Caco-2 (cell line): Measurements from ENCODE around the gene TCERG1L. TPM values are rescaled to one million over a fixed set of nuclear protein-coding genes. Genes with fewer than 3 reads are reported as not detected.
"Not testable (repeated sequence)": the region's sequence is repeated elsewhere in the genome, so short reads cannot be mapped to it uniquely, and the experiment has no call there.

Experiments used
- BruUV-seq: library from RNA; stranded (reverse); fragments of 400-500 nt; replicated peaks from 2 replicates; lab custom pipeline; 2021; lab: Mats Ljungman, UMichigan
- CTCF ChIA-PET: fragments of 300-600 bp; sonication (Branson Sonifier 250); formaldehyde crosslinking; loops from one replicate; lab custom pipeline; 2022; ENCODE audit warnings: antibody characterized with exemption; lab: Charles Lee
- POLR2A ChIA-PET: fragments of 300-600 bp; sonication (Branson Sonifier 250); formaldehyde crosslinking; loops from one replicate; lab custom pipeline; 2022; ENCODE audit warnings: antibody characterized with exemption; lab: Charles Lee
- DNase-seq, 2 experiments: peaks; one replicate each; pipeline versions ENCODE4 v3.0.0 to v3.0.0-alpha.2; 2020 to 2022
- H3K27me3 ChIP-seq: replicated peaks from 2 replicates; pipeline ENCODE4 v1.6.0; 2011; ENCODE audit warnings: low read length; ENCODE audit not compliant: control insufficient read depth, insufficient read depth
- H3K36me3 ChIP-seq: 2 replicates; pipeline ENCODE4 v1.5.1; 2011; ENCODE audit warnings: low read length; ENCODE audit not compliant: control insufficient read depth, insufficient read depth
- H3K4me1 ChIP-seq: fragments of 250-450 bp; sonication (Bioruptor Pico); 2 replicates; pipeline ENCODE4 v1.5.1; 2020; ENCODE audit warnings: mild to moderate bottlenecking
- H3K4me3 ChIP-seq: 2 replicates; pipeline ENCODE4 v1.5.1; 2011; ENCODE audit warnings: low read depth, mild to moderate bottlenecking, control low read depth, low read length
- H3K9me3 ChIP-seq: fragments of 250-450 bp; sonication (Bioruptor Pico); 2 replicates; pipeline ENCODE4 v1.5.1; 2020; ENCODE audit warnings: mild to moderate bottlenecking, moderate library complexity
- H3K27ac Mint-ChIP-seq: one replicate; pipeline ENCODE4 v1.8.0; 2022; ENCODE audit warnings: mixed read lengths; ENCODE audit not compliant: unreplicated experiment
- H3K27me3 Mint-ChIP-seq: one replicate; pipeline ENCODE4 v1.8.0; 2022; ENCODE audit warnings: mixed read lengths; ENCODE audit not compliant: insufficient read depth, unreplicated experiment
- H3K36me3 Mint-ChIP-seq: one replicate; pipeline ENCODE4 v1.8.0; 2022; ENCODE audit warnings: mild to moderate bottlenecking, mixed read lengths; ENCODE audit not compliant: insufficient read depth, unreplicated experiment
- H3K4me1 Mint-ChIP-seq: one replicate; pipeline ENCODE4 v1.8.0; 2022; ENCODE audit warnings: low read depth, mixed read lengths; ENCODE audit not compliant: unreplicated experiment
- H3K4me3 Mint-ChIP-seq: one replicate; pipeline ENCODE4 v1.8.0; 2022; ENCODE audit warnings: mild to moderate bottlenecking, moderate library complexity, mixed read lengths; ENCODE audit not compliant: unreplicated experiment
- H3K9me3 Mint-ChIP-seq: one replicate; pipeline ENCODE4 v1.8.0; 2022; ENCODE audit warnings: mixed read lengths; ENCODE audit not compliant: unreplicated experiment
- intact Hi-C: fragments of 100-400 bp; cut with micrococcal nuclease; formaldehyde crosslinking; loops from one replicate; pipeline ENCODE4 v1.10.0; 2022; ENCODE audit not compliant: unreplicated experiment
- total RNA-seq: library from RNA; stranded (reverse); gene quantifications from 2 replicates; pipeline ENCODE4 v1.2.3, GENCODE V29; 2022
- TF ChIP-seq, protein P1 (sequence below), 2 experiments: fragments of 200-600 bp in 1 of 2; IDR thresholded peaks; 1 replicate in 1 of 2; 2 replicates in 1 of 2; pipeline versions ENCODE4 v1.5.1 to v1.8.0; 2011 to 2022; ENCODE audit warnings: antibody characterized with exemption in 1 of 2, control low read depth in 1 of 2, inconsistent platforms in 1 of 2, low read depth in 1 of 2, low read length in 1 of 2, mild to moderate bottlenecking in 1 of 2, moderate library complexity in 1 of 2; ENCODE audit not compliant: insufficient read depth in 1 of 2, severe bottlenecking in 1 of 2, unreplicated experiment in 1 of 2

TCERG1L gene
- total RNA-seq, 1 experiment from 2014 or later = not detected

- H3K27ac Mint-ChIP-seq = no peak overlapping the region
- H3K36me3 Mint-ChIP-seq = no peaks in the 10 kb centered on the region
- H3K9me3 ChIP-seq = no peaks in the 10 kb centered on the region
- H3K4me3 ChIP-seq = no peak overlapping the region
- H3K36me3 ChIP-seq = no peaks in the 10 kb centered on the region
- no peaks in the 10 kb centered on the region for H3K9me3 Mint-ChIP-seq
- H3K27me3 Mint-ChIP-seq = no peaks in the 10 kb centered on the region
- BruUV-seq = no TSS peak
- intact Hi-C loops = no loop called here
- ChIA-PET POLR2A (no interaction called here), CTCF (no interaction called here)
- H3K4me1 Mint-ChIP-seq = no peaks in the 10 kb centered on the region
- no peaks in the 10 kb centered on the region for H3K4me1 ChIP-seq
- DNase-seq = no peak
- no peak overlapping the region for H3K4me3 Mint-ChIP-seq
- no peaks in the 10 kb centered on the region for H3K27me3 ChIP-seq
- TF ChIP-seq, protein P1, sequence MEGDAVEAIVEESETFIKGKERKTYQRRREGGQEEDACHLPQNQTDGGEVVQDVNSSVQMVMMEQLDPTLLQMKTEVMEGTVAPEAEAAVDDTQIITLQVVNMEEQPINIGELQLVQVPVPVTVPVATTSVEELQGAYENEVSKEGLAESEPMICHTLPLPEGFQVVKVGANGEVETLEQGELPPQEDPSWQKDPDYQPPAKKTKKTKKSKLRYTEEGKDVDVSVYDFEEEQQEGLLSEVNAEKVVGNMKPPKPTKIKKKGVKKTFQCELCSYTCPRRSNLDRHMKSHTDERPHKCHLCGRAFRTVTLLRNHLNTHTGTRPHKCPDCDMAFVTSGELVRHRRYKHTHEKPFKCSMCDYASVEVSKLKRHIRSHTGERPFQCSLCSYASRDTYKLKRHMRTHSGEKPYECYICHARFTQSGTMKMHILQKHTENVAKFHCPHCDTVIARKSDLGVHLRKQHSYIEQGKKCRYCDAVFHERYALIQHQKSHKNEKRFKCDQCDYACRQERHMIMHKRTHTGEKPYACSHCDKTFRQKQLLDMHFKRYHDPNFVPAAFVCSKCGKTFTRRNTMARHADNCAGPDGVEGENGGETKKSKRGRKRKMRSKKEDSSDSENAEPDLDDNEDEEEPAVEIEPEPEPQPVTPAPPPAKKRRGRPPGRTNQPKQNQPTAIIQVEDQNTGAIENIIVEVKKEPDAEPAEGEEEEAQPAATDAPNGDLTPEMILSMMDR (IDR thresholded peaks at IDR 0.05; ENCODE audit: insufficient read depth in 1 of 2, low read depth in 1 of 2, low read length in 1 of 2, severe bottlenecking in 1 of 2, unreplicated experiment in 1 of 2) = no peak
Observed at GRCh38 chr10:131137223-131137622, 174.3 kb downstream of the TCERG1L start.

- H3K4me3 ChIP-seq, POLR2A ChIA-PET, intact Hi-C loops, H3K4me3 Mint-ChIP-seq, H3K27me3 Mint-ChIP-seq, H3K9me3 ChIP-seq, H3K36me3 Mint-ChIP-seq, H3K4me1 ChIP-seq, H3K27ac Mint-ChIP-seq, H3K4me1 Mint-ChIP-seq, H3K9me3 Mint-ChIP-seq, CTCF ChIA-PET, H3K36me3 ChIP-seq, DNase-seq, H3K27me3 ChIP-seq, BruUV-seq: not testable (repeated sequence)
Observed at GRCh38 chr10:131136336-131136735, 175.2 kb downstream of the TCERG1L start.

GRCh38 chr10:131135716-131136115 is 175.8 kb downstream of the TCERG1L start:
- H3K36me3 ChIP-seq = no peaks in the 10 kb centered on the region
- H3K4me1 ChIP-seq = no peaks in the 10 kb centered on the region
- DNase-seq = no peak
- H3K9me3 Mint-ChIP-seq = no peaks in the 10 kb centered on the region
- BruUV-seq = no TSS peak
- H3K4me3 ChIP-seq = no peak overlapping the region
- no peaks in the 10 kb centered on the region for H3K9me3 ChIP-seq
- H3K27ac Mint-ChIP-seq = no peak overlapping the region
- H3K27me3 Mint-ChIP-seq = no peaks in the 10 kb centered on the region
- no peaks in the 10 kb centered on the region for H3K27me3 ChIP-seq
- intact Hi-C loops = no loop called here
- H3K4me1 Mint-ChIP-seq = no peaks in the 10 kb centered on the region
- TF ChIP-seq, protein P1 (IDR thresholded peaks at IDR 0.05; ENCODE audit: insufficient read depth in 1 of 2, low read depth in 1 of 2, low read length in 1 of 2, severe bottlenecking in 1 of 2, unreplicated experiment in 1 of 2) = no peak
- no peaks in the 10 kb centered on the region for H3K36me3 Mint-ChIP-seq
- no peak overlapping the region for H3K4me3 Mint-ChIP-seq
- POLR2A ChIA-PET = no interaction called here
- CTCF ChIA-PET = no interaction called here

- BruUV-seq = no TSS peak
- Mint-ChIP-seq H3K36me3 (no peaks in the 10 kb centered on the region), H3K4me1 (no peaks in the 10 kb centered on the region), H3K9me3 (peaks cover 5% of the 10 kb centered on the region), H3K27me3 (no peaks in the 10 kb centered on the region), H3K4me3 (no peak overlapping the region), H3K27ac (no peak overlapping the region)
- Histone ChIP-seq H3K4me1 (no peaks in the 10 kb centered on the region), H3K4me3 (no peak overlapping the region), H3K27me3 (no peaks in the 10 kb centered on the region), H3K36me3 (no peaks in the 10 kb centered on the region), H3K9me3 (no peaks in the 10 kb centered on the region)
- ChIA-PET POLR2A (no interaction called here), CTCF (no interaction called here)
- TF ChIP-seq, protein P1 (IDR thresholded peaks at IDR 0.05; ENCODE audit: insufficient read depth in 1 of 2, low read depth in 1 of 2, low read length in 1 of 2, severe bottlenecking in 1 of 2, unreplicated experiment in 1 of 2) = no peak
- intact Hi-C loops = no loop called here
- no peak for DNase-seq
Observed at GRCh38 chr10:131134651-131135050, 176.9 kb downstream of the TCERG1L start.
